GM23248 (cell line): Measurements from ENCODE around the gene ARID4B. TPM values are rescaled to one million over a fixed set of nuclear protein-coding genes. Genes with fewer than 3 reads are reported as not detected.
"Not testable (repeated sequence)": the region's sequence is repeated elsewhere in the genome, so short reads cannot be mapped to it uniquely, and the experiment has no call there.

Source experiments
- DNase-seq: peaks from one replicate; pipeline ENCODE4 v3.0.0-alpha.2; 2015
- H2AFZ ChIP-seq: fragments of 200-600 bp; sonication (generic); 2 replicates; pipeline ENCODE4 v1.6.1; 2016; ENCODE audit warnings: antibody characterized with exemption
- H3F3A ChIP-seq: fragments of 200-600 bp; sonication (generic); 2 replicates; pipeline ENCODE4 v1.6.1; 2016; ENCODE audit warnings: mild to moderate bottlenecking, antibody characterized with exemption, mixed run types; ENCODE audit not compliant: insufficient read depth
- H3K27ac ChIP-seq: fragments of 200-600 bp; sonication (generic); 2 replicates; pipeline ENCODE4 v1.5.1; 2016; ENCODE audit warnings: mild to moderate bottlenecking
- H3K27me3 ChIP-seq: fragments of 200-600 bp; sonication (generic); replicated peaks from 2 replicates; pipeline ENCODE4 v1.6.1; 2016; ENCODE audit warnings: mild to moderate bottlenecking; ENCODE audit not compliant: insufficient read depth
- H3K36me3 ChIP-seq: fragments of 200-600 bp; sonication (generic); 2 replicates; pipeline ENCODE4 v1.6.1; 2016; ENCODE audit warnings: low read depth, mild to moderate bottlenecking
- H3K4me1 ChIP-seq: fragments of 200-600 bp; sonication (generic); 2 replicates; pipeline ENCODE4 v1.6.1; 2016; ENCODE audit warnings: mild to moderate bottlenecking; ENCODE audit not compliant: insufficient read depth
- H3K4me2 ChIP-seq: fragments of 200-600 bp; sonication (generic); one replicate; pipeline ENCODE4 v1.6.1; 2016; ENCODE audit warnings: mild to moderate bottlenecking; ENCODE audit not compliant: unreplicated experiment
- H3K4me3 ChIP-seq: fragments of 200-600 bp; sonication (generic); 2 replicates; pipeline ENCODE4 v1.5.1; 2016; ENCODE audit warnings: mild to moderate bottlenecking
- H3K79me2 ChIP-seq: fragments of 200-600 bp; sonication (generic); 2 replicates; pipeline ENCODE4 v1.6.1; 2016; ENCODE audit warnings: mild to moderate bottlenecking; ENCODE audit not compliant: insufficient read depth
- H3K9ac ChIP-seq: fragments of 200-600 bp; sonication (generic); 2 replicates; pipeline ENCODE4 v1.6.1; 2016; ENCODE audit warnings: mild to moderate bottlenecking
- H3K9me2 ChIP-seq: fragments of 200-600 bp; sonication (generic); 2 replicates; pipeline ENCODE4 v1.6.1; 2016; ENCODE audit warnings: mixed run types, mild to moderate bottlenecking, moderate library complexity; ENCODE audit not compliant: insufficient read depth
- H3K9me3 ChIP-seq: fragments of 200-600 bp; sonication (generic); one replicate; pipeline ENCODE4 v1.6.1; 2017; ENCODE audit warnings: low read depth
- H4K20me1 ChIP-seq: fragments of 200-600 bp; sonication (generic); 2 replicates; pipeline ENCODE4 v1.6.0; 2016; ENCODE audit not compliant: insufficient read depth
- EZH2 ChIP-seq: fragments of 200-600 bp; sonication (generic); IDR thresholded peaks from 2 replicates; pipeline ENCODE4 v1.6.1; 2018; ENCODE audit warnings: antibody characterized with exemption, mild to moderate bottlenecking; ENCODE audit not compliant: insufficient read depth, poor library complexity, severe bottlenecking
- EZH2phosphoT487 ChIP-seq: fragments of 200-600 bp; sonication (generic); IDR thresholded peaks from 2 replicates; pipeline ENCODE4 v1.6.1; 2018; ENCODE audit warnings: antibody characterized with exemption, moderate library complexity, mild to moderate bottlenecking, low read depth; ENCODE audit not compliant: insufficient read depth
- WGBS, 2 experiments: methylation state at CpG; one replicate each; pipeline ENCODE4 v1.1.6; 2015 to 2017; ENCODE audit warnings: low lambda C conversion rate in 2 of 2, low coverage in 1 of 2; ENCODE audit errors: missing lambda C conversion rate in 2 of 2; 5-methylcytosine and 5-hydroxymethylcytosine counted together
- in situ Hi-C: fragments of 300-500 bp; cut with MboI; formaldehyde crosslinking; loops from 2 replicates; pipeline ENCODE4 v1.15.0; 2020
- polyA plus RNA-seq: library from polyadenylated mRNA; unstranded; fragments of >200 nt; fragmentation: Nextera tagmentation; extraction: Ambion mirVana; gene quantifications from 2 replicates; pipeline ENCODE4 v1.2.1, GENCODE V29; 2016
- total RNA-seq: library from RNA; depleted of rRNA; stranded (reverse); fragments of >200 nt; shearing (Covaris generic); gene quantifications from 2 replicates; pipeline ENCODE4 v1.2.3, GENCODE V29; 2014

ARID4B gene
- total and polyA plus RNA-seq, 2 experiments from 2014 or later, result 17.8 to 25.6 TPM

- TF ChIP-seq EZH2phosphoT487, result no peak
- TF ChIP-seq EZH2, result no peak
- WGBS, 2 experiments, result 93 to 100% methylated on average over 1 of the region's 1 CpG
- no peak for DNase-seq
- Histone ChIP-seq H3K9me3 (no peaks in the 10 kb centered on the region), H2AFZ (no peak overlapping the region), H3K4me2 (no peak overlapping the region), H3K27ac (no peak overlapping the region), H3K9me2 (no peaks in the 10 kb centered on the region), H3F3A (peaks cover 4% of the 10 kb centered on the region; the same call in 1 of the 2 replicates), H4K20me1 (peaks cover 13% of the 10 kb centered on the region; the same call in 1 of the 2 replicates), H3K27me3 (no peaks in the 10 kb centered on the region), H3K4me3 (no peak overlapping the region), H3K4me1 (peaks cover 13% of the 10 kb centered on the region), H3K36me3 (0 out of 2 replicates have a peak, but pooled peaks cover 6% of the 10 kb centered on the region), H3K79me2 (peaks cover 99% of the 10 kb centered on the region), H3K9ac (no peak overlapping the region)
- in situ Hi-C loops, result no loop called here
These were observed 68.7 kb downstream of the ARID4B start for GRCh38 chr1:235259133-235259778.

- 92 to 94% methylated on average over 6 of the region's 6 CpGs for WGBS, 2 experiments
- in situ Hi-C loops, H3K27me3 ChIP-seq: not testable (repeated sequence)
These were observed 69.9 kb downstream of the ARID4B start for GRCh38 chr1:235258068-235258467.

GRCh38 chr1:235254721-235255120 is 73.3 kb downstream of the ARID4B start:
- no peaks in the 10 kb centered on the region for H3K27me3 ChIP-seq
- H3K9me3 ChIP-seq, result no peaks in the 10 kb centered on the region
- 92 to 97% methylated on average over 1 of the region's 1 CpG for WGBS, 2 experiments
- TF ChIP-seq EZH2 (no peak), EZH2phosphoT487 (no peak)
- no peak overlapping the region for H3K27ac ChIP-seq
- H3K36me3 ChIP-seq, result peaks cover 13% of the 10 kb centered on the region; the same call in 1 of the 2 replicates
- no peak overlapping the region for H3K4me3 ChIP-seq
- H4K20me1 ChIP-seq, result peaks cover 6% of the 10 kb centered on the region; the same call in 1 of the 2 replicates
- H2AFZ ChIP-seq, result no peak overlapping the region
- H3K4me1 ChIP-seq, result peaks cover 11% of the 10 kb centered on the region
- DNase-seq, result no peak
- in situ Hi-C loops, result no loop called here
- no peaks in the 10 kb centered on the region for H3K9me2 ChIP-seq
- H3K79me2 ChIP-seq, result peaks cover 93% of the 10 kb centered on the region
- H3K4me2 ChIP-seq, result no peak overlapping the region
- H3K9ac ChIP-seq, result no peak overlapping the region
- H3F3A ChIP-seq, result peaks cover 18% of the 10 kb centered on the region; the same call in 1 of the 2 replicates

More at GRCh38 chr1:235258068-235258467, 69.9 kb downstream of the ARID4B start:
- H3K36me3 ChIP-seq, H4K20me1 ChIP-seq, H3K4me2 ChIP-seq, H3K4me3 ChIP-seq, H3K9me3 ChIP-seq, H3K9ac ChIP-seq, H3K27ac ChIP-seq, H3K9me2 ChIP-seq, H2AFZ ChIP-seq, DNase-seq: not testable (repeated sequence)
- Histone ChIP-seq H3K79me2 (peaks cover 99% of the 10 kb centered on the region), H3K4me1 (peaks cover 13% of the 10 kb centered on the region), H3F3A (peaks cover 12% of the 10 kb centered on the region; the same call in 1 of the 2 replicates)

GRCh38 chr1:235253219-235253962 is 74.6 kb downstream of the ARID4B start:
- 21 to 33% methylated on average over 2 of the region's 2 CpGs for WGBS, 2 experiments
- Histone ChIP-seq H3K36me3 (peaks cover 13% of the 10 kb centered on the region; the same call in 1 of the 2 replicates), H3K4me1 (peaks cover 11% of the 10 kb centered on the region), H4K20me1 (peaks cover 6% of the 10 kb centered on the region; the same call in 1 of the 2 replicates), H3K9me2 (no peaks in the 10 kb centered on the region), H3K4me3 (no peak overlapping the region), H3K4me2 (no peak overlapping the region), H3K79me2 (peaks cover 90% of the 10 kb centered on the region), H3K9ac (no peak overlapping the region), H2AFZ (no peak overlapping the region), H3K9me3 (no peaks in the 10 kb centered on the region), H3K27me3 (no peaks in the 10 kb centered on the region), H3F3A (peaks cover 18% of the 10 kb centered on the region), H3K27ac (no peak overlapping the region)
- DNase-seq, result peak; percentile 87
- in situ Hi-C loops, result no loop called here
- TF ChIP-seq EZH2phosphoT487, result no peak
- TF ChIP-seq EZH2, result no peak
